ENCODE results near the gene ENOX1. TPM values are rescaled to one million over a fixed set of nuclear protein-coding genes. Genes with fewer than 3 reads are reported as not detected.

The ENOX1 gene
- total and polyA plus RNA-seq, 9 of the 15 experiments (the other 6 are each of a cell fraction or from before 2014, with no cell fraction given) = not detected

- no peak for FAIRE-seq
- CTCF ChIA-PET (ENCODE audit: low intra/inter-chr PET ratio) = no interaction called here
- 0% methylated on average over 4 of the region's 4 CpGs for WGBS (ENCODE audit: insufficient coverage, low coverage, missing lambda C conversion rate)
- TF ChIP-seq ZBED1 (IDR thresholded peaks at IDR 0.05) (no peak), TAF1 (IDR thresholded peaks at IDR 0.05; ENCODE audit: control insufficient read depth, extremely low read depth, insufficient read depth, low read length, severe bottlenecking) (no peak), GTF2F1 (IDR thresholded peaks at IDR 0.05; ENCODE audit: low read depth, low read length) (no peak), RBM25 (IDR thresholded peaks at IDR 0.05; ENCODE audit: low read depth, low read length, severe bottlenecking) (no peak), E2F1 (CRISPR knock-in tag; IDR thresholded peaks at IDR 0.05) (no peak), PRPF4 (IDR thresholded peaks at IDR 0.05; ENCODE audit: insufficient read depth, low read depth, low read length, poor library complexity, severe bottlenecking) (no peak), ARID1B (IDR thresholded peaks at IDR 0.05) (no peak), THRAP3 (IDR thresholded peaks at IDR 0.05; ENCODE audit: borderline replicate concordance) (no peak), GTF3C2 (IDR thresholded peaks at IDR 0.05; ENCODE audit: borderline replicate concordance, extremely low read depth, insufficient read length) (no peak), THRA (IDR thresholded peaks at IDR 0.05) (no peak), DPF2 (IDR thresholded peaks at IDR 0.05) (no peak), SMARCA4 (IDR thresholded peaks at IDR 0.05) (no peak), ZNF778 (CRISPR knock-in tag; IDR thresholded peaks at IDR 0.05) (no peak)
Observed at GRCh38 chr13:43478902-43479301, 307.9 kb downstream of the ENOX1 start.

More at GRCh38 chr13:43478902-43479301, 307.9 kb downstream of the ENOX1 start:
- Histone ChIP-seq H3K79me2 (ENCODE audit: control insufficient read depth, insufficient read depth, low read length) (no peaks in the 10 kb centered on the region), H3K9ac (ENCODE audit: insufficient read depth in 1 of 2, low read depth in 2 of 2, low read length in 2 of 2) (no peak overlapping the region), H3K9me3 (replicated peaks; ENCODE audit: control insufficient read depth, insufficient read depth, low read depth, low read length) (no peaks in the 10 kb centered on the region), H3K27ac (ENCODE audit: extremely low read depth, low read depth, low read length) (no peak overlapping the region), H3K36me3 (ENCODE audit: control insufficient read depth, insufficient read depth, low read length) (no peaks in the 10 kb centered on the region), H3K4me3 (no peak overlapping the region), H3K4me2 (ENCODE audit: insufficient read depth, low read length) (no peak overlapping the region), H3K4me1 (replicated peaks in 1 of 2; ENCODE audit: control insufficient read depth in 2 of 2, insufficient read depth in 2 of 2, low read length in 2 of 2) (no peaks in the 10 kb centered on the region), H3K27me3 (ENCODE audit: control insufficient read depth in 2 of 2, insufficient read depth in 2 of 2, low read length in 2 of 2) (no peaks in the 10 kb centered on the region), H4K20me1 (replicated peaks; ENCODE audit: control insufficient read depth, insufficient read depth, low read length) (no peaks in the 10 kb centered on the region), H3K9me1 (ENCODE audit: control insufficient read depth, insufficient read depth, low read length) (no peaks in the 10 kb centered on the region), H2AFZ (ENCODE audit: low read depth, low read length) (no peak overlapping the region)
- DNase-seq (ENCODE audit: extremely low read depth in 1 of 4, low spot score in 3 of 4) = no peak
- no peak for ATAC-seq
- BruUV-seq (replicated peaks) = no TSS peak
- intact Hi-C loops (cut with micrococcal nuclease) = no loop called here
- POLR2A ChIA-PET = no interaction called here
- in situ Hi-C loops (cut with MboI) = no loop called here
